SK-N-MC (cell line): ENCODE measurements around the gene VGLL4.

Experiments used
- EZH2 ChIP-seq: fragments of 200-600 bp; sonication (generic); IDR thresholded peaks from one replicate; pipeline ENCODE4 v1.6.1; 2017; ENCODE audit warnings: antibody characterized with exemption
- POLR2AphosphoS5 ChIP-seq: IDR thresholded peaks from 2 replicates; pipeline ENCODE4 v1.6.1; 2012; ENCODE audit warnings: mild to moderate bottlenecking, low read depth, low read length, borderline replicate concordance

- no peak for TF ChIP-seq EZH2
- TF ChIP-seq POLR2AphosphoS5 = no peak
These were observed 72.8 kb downstream of the VGLL4 start for GRCh38 chr3:11570789-11571495.
